Measurements from ENCODE around the gene DMXL2. TPM values are rescaled to one million over a fixed set of nuclear protein-coding genes. Genes with fewer than 3 reads are reported as not detected.
"Not testable (repeated sequence)": the region's sequence is repeated elsewhere in the genome, so short reads cannot be mapped to it uniquely, and the experiment has no call there.

The DMXL2 gene
- total RNA-seq, 6 experiments from 2014 or later: 10.1 to 12.5 (median 10.7) TPM

GRCh38 chr15:51617886-51618285 lies 4.7 kb downstream of the DMXL2 start:
- Mint-ChIP-seq H3K27ac (no peak overlapping the region), H3K4me1 (ENCODE audit: low read depth) (peaks cover 21% of the 10 kb centered on the region), H3K9me3 (no peaks in the 10 kb centered on the region), H3K4me3 (no peak overlapping the region), H3K36me3 (ENCODE audit: low read depth) (peaks cover 5% of the 10 kb centered on the region), H3K27me3 (ENCODE audit: insufficient read depth) (no peaks in the 10 kb centered on the region)
- TF ChIP-seq CTCF (IDR thresholded peaks at IDR 0.05): no peak
- no peak for DNase-seq

- DNase-seq: no peak
- Mint-ChIP-seq H3K4me1 (ENCODE audit: low read depth) (no peaks in the 10 kb centered on the region), H3K9me3 (peaks cover 7% of the 10 kb centered on the region; the same call in 1 of the 2 replicates), H3K4me3 (no peak overlapping the region), H3K27me3 (ENCODE audit: insufficient read depth) (no peaks in the 10 kb centered on the region), H3K36me3 (ENCODE audit: low read depth) (peaks cover 14% of the 10 kb centered on the region), H3K27ac (no peak overlapping the region)
- no peak for TF ChIP-seq CTCF (IDR thresholded peaks at IDR 0.05)
Measured at GRCh38 chr15:51613951-51614350, 8.6 kb downstream of the DMXL2 start.

GRCh38 chr15:51612669-51613068 lies 9.9 kb downstream of the DMXL2 start:
- not testable (repeated sequence) for H3K4me3 Mint-ChIP-seq

GRCh38 chr15:51603462-51603948 lies 19.1 kb downstream of the DMXL2 start:
- not testable (repeated sequence) for H3K27ac Mint-ChIP-seq; H3K36me3 Mint-ChIP-seq (ENCODE audit: low read depth); DNase-seq; H3K4me3 Mint-ChIP-seq; H3K9me3 Mint-ChIP-seq; H3K27me3 Mint-ChIP-seq (ENCODE audit: insufficient read depth)
- H3K4me1 Mint-ChIP-seq (ENCODE audit: low read depth): peaks cover 20% of the 10 kb centered on the region

More at GRCh38 chr15:51612669-51613068, 9.9 kb downstream of the DMXL2 start:
- not testable (repeated sequence) for H3K9me3 Mint-ChIP-seq; H3K4me1 Mint-ChIP-seq (ENCODE audit: low read depth); H3K27ac Mint-ChIP-seq; H3K27me3 Mint-ChIP-seq (ENCODE audit: insufficient read depth); DNase-seq
- H3K36me3 Mint-ChIP-seq (ENCODE audit: low read depth): peaks cover 14% of the 10 kb centered on the region

- no peak overlapping the region for H3K4me3 Mint-ChIP-seq
- no peaks in the 10 kb centered on the region for H3K27me3 Mint-ChIP-seq (ENCODE audit: insufficient read depth)
- no peaks in the 10 kb centered on the region for H3K9me3 Mint-ChIP-seq
- no peak for TF ChIP-seq CTCF (IDR thresholded peaks at IDR 0.05)
- no peak for DNase-seq
- H3K27ac Mint-ChIP-seq: no peak overlapping the region
- H3K36me3 Mint-ChIP-seq (ENCODE audit: low read depth): no peaks in the 10 kb centered on the region
- H3K4me1 Mint-ChIP-seq (ENCODE audit: low read depth): peaks cover 20% of the 10 kb centered on the region
Measured at GRCh38 chr15:51603002-51603401, 19.6 kb downstream of the DMXL2 start.

GRCh38 chr15:51602484-51602883 lies 20.1 kb downstream of the DMXL2 start:
- Mint-ChIP-seq H3K4me3 (no peak overlapping the region), H3K9me3 (no peaks in the 10 kb centered on the region), H3K27ac (no peak overlapping the region), H3K36me3 (ENCODE audit: low read depth) (no peaks in the 10 kb centered on the region), H3K4me1 (ENCODE audit: low read depth) (peaks cover 20% of the 10 kb centered on the region), H3K27me3 (ENCODE audit: insufficient read depth) (no peaks in the 10 kb centered on the region)
- no peak for DNase-seq
- TF ChIP-seq CTCF (IDR thresholded peaks at IDR 0.05): no peak

GRCh38 chr15:51601801-51602200 lies 20.8 kb downstream of the DMXL2 start:
- H3K27me3 Mint-ChIP-seq (ENCODE audit: insufficient read depth): no peaks in the 10 kb centered on the region
- no peak for TF ChIP-seq CTCF (IDR thresholded peaks at IDR 0.05)
- peaks cover 20% of the 10 kb centered on the region for H3K4me1 Mint-ChIP-seq (ENCODE audit: low read depth)
- DNase-seq: no peak
- no peaks in the 10 kb centered on the region for H3K36me3 Mint-ChIP-seq (ENCODE audit: low read depth)
- H3K9me3 Mint-ChIP-seq: no peaks in the 10 kb centered on the region
- H3K27ac Mint-ChIP-seq: no peak overlapping the region
- no peak overlapping the region for H3K4me3 Mint-ChIP-seq
